ENCODE measurements around the gene OGG1.

- TF ChIP-seq POLR2A (IDR thresholded peaks at IDR 0.05) (no peak), EP300 (IDR thresholded peaks at IDR 0.05) (no peak)
- TF ChIP-seq, protein P1, sequence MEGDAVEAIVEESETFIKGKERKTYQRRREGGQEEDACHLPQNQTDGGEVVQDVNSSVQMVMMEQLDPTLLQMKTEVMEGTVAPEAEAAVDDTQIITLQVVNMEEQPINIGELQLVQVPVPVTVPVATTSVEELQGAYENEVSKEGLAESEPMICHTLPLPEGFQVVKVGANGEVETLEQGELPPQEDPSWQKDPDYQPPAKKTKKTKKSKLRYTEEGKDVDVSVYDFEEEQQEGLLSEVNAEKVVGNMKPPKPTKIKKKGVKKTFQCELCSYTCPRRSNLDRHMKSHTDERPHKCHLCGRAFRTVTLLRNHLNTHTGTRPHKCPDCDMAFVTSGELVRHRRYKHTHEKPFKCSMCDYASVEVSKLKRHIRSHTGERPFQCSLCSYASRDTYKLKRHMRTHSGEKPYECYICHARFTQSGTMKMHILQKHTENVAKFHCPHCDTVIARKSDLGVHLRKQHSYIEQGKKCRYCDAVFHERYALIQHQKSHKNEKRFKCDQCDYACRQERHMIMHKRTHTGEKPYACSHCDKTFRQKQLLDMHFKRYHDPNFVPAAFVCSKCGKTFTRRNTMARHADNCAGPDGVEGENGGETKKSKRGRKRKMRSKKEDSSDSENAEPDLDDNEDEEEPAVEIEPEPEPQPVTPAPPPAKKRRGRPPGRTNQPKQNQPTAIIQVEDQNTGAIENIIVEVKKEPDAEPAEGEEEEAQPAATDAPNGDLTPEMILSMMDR (IDR thresholded peaks at IDR 0.05), result no peak
These were observed 43.5 kb downstream of the OGG1 start for GRCh38 chr3:9793161-9793781.
